Activated CD4-positive, CD25-positive, alpha-beta regulatory T cell treated with anti-CD3 and anti-CD28 coated beads, Interleukin-2, amount 50 U/mL, for 24 hours (primary cell): ENCODE data around the gene STK32B.
"Not testable (repeated sequence)": the region's sequence is repeated elsewhere in the genome, so short reads cannot be mapped to it uniquely, and the experiment has no call there.

Experiments used
- ATAC-seq, 2 donors: fragments of 150-1000 bp; cut with Tn5 transposase; one replicate each; pipeline ENCODE4 v1.10.0; 2021; ENCODE audit warnings: mild to moderate bottlenecking in 1 of 2, moderate library complexity in 1 of 2

The STK32B gene

GRCh38 chr4:5051278-5052203, at the start of gene STK32B:
STK32B (plus strand) TSS chr4:5051480.
- peak in 1 of 2 donors; percentile 16 for ATAC-seq

- not testable (repeated sequence) for ATAC-seq
Measured at GRCh38 chr4:5001641-5002040, 49.6 kb upstream of the STK32B start.

- ATAC-seq = no peak
Measured at GRCh38 chr4:5003372-5003857, 47.9 kb upstream of the STK32B start.

GRCh38 chr4:5003918-5004317, 47.4 kb upstream of the STK32B start:
- ATAC-seq = no peak

GRCh38 chr4:5004496-5004895, 46.8 kb upstream of the STK32B start:
- ATAC-seq = no peak

GRCh38 chr4:5006932-5007331, 44.3 kb upstream of the STK32B start:
- ATAC-seq = not testable (repeated sequence)

- ATAC-seq = no peak
Measured at GRCh38 chr4:5009796-5010195, 41.5 kb upstream of the STK32B start.

- no peak for ATAC-seq
Measured at GRCh38 chr4:5010984-5011383, 40.3 kb upstream of the STK32B start.

GRCh38 chr4:5012244-5012898, 38.9 kb upstream of the STK32B start:
- no peak for ATAC-seq

- ATAC-seq = no peak
Measured at GRCh38 chr4:5012958-5013357, 38.3 kb upstream of the STK32B start.

GRCh38 chr4:5014007-5014682, 37.1 kb upstream of the STK32B start:
- no peak for ATAC-seq

- no peak for ATAC-seq
Measured at GRCh38 chr4:5018096-5018495, 33.2 kb upstream of the STK32B start.

GRCh38 chr4:5018603-5019002, 32.7 kb upstream of the STK32B start:
- ATAC-seq = no peak

GRCh38 chr4:5019274-5019673, 32.0 kb upstream of the STK32B start, which contains the start of gene CYTL1:
CYTL1 (minus strand) TSS chr4:5019458; CDS start chr4:5019445, 13 bp downstream.
- ATAC-seq = no peak

GRCh38 chr4:5019796-5020195, 31.5 kb upstream of the STK32B start:
- no peak for ATAC-seq

- no peak for ATAC-seq
Measured at GRCh38 chr4:5020341-5020740, 30.9 kb upstream of the STK32B start.

GRCh38 chr4:5021546-5021945, 29.7 kb upstream of the STK32B start:
- ATAC-seq = no peak

GRCh38 chr4:5024673-5025072, 26.6 kb upstream of the STK32B start:
- ATAC-seq = no peak

- ATAC-seq = no peak
Measured at GRCh38 chr4:5026371-5026770, 24.9 kb upstream of the STK32B start.

GRCh38 chr4:5027346-5027745, 23.9 kb upstream of the STK32B start:
- ATAC-seq = no peak

- no peak for ATAC-seq
Measured at GRCh38 chr4:5028480-5028879, 22.8 kb upstream of the STK32B start.

GRCh38 chr4:5029447-5029846, 21.8 kb upstream of the STK32B start:
- no peak for ATAC-seq

- no peak for ATAC-seq
Measured at GRCh38 chr4:5030221-5030620, 21.1 kb upstream of the STK32B start.
